NCI-H526 (cell line): ENCODE data around the gene MYO1C.

Experiments used
- DNase-seq, 2 experiments: peaks; one replicate each; lab custom pipeline; 2025; lab: John Stamatoyannopoulos, UW

MYO1C gene

DNA sequence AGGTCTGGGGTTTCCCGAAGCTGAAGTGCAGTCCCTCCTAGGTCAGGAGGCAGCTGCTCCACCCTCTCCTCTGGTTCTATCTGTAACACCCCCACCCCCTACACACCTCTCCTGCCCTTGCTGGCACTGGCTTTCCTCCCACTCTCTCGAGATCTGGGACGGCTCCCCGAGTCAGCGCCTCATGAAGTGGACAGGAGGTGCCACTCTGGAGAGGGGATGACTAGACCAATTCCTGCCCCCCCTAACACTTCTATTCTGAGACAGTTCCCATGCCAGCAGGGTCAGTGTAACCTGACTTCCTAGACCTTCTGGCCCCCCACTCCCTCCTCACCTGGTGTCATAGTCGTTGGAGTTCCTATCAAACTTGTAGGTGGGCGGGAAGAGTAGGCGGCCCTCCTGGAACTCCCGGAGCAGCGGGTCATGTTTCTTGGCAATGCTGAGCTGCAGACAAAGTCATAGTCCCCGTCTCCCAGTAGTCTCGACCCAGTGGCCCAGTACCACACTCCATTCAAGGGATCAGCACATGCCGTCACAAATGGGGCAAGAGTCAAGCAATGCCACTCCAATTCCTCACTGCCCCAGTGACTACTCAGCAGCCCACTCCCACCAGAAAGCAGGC, 14.3 kb upstream of the MYO1C start:
- DNase-seq = no peak

DNA sequence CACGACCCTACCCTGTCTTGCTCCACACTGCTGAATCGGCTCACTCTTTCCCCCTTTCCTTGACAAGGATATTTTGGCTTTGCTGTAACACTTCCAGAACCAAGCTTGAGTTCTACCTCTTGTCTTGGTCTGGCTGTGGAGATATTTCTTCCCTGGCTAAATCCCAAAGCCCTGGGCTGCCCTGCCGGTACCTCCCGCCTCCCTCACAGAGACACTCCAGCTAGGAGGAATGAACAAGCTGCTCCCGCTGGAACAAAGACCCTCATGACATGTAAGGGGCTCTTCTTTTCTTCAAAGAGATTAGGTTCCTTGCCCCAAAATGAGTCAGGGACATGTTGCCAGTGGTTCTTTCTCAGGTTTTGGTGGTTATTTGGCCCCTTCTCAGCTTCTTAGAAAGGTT, 13.1 kb upstream of the MYO1C start:
- no peak for DNase-seq

DNA sequence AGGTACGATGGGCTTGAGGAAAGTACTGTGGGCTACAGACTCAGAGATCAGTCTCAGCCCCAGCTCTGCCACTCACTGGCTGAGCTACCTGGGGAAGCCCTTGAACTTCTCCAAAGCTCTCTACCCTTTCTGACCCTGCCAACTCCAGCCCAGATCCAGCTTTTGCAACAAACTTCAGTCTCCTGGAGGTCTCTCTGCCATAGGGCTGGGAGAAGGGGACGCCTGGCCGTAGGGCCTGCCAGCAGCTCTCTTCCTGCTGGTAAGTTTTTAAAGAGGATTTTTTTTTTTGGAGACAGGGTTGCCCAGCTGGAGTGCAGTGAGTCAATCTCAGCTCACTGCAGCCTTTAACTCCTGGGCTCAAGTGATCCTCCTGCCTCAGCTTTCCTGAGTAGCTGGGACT, 12.4 kb upstream of the MYO1C start:
- no peak for DNase-seq

DNA sequence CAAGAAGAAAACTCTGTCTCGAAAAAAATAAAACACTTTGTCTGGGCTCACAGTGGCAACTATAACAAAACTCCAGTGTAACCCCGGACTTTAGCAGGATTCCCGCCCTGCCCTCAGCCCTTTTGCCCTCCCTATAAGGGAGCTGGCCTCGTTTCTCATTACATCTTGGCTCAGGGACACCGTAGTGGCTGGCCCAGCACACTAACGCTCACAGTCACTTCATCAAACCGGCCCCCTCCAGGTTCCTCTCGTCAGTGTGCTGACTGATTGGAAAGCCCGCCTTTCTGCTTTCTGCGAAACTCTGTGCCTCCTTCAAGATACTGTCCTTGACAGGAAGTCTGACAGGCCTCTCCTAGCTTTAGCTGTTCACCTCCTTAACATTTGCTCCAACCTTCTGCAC, 11.2 kb upstream of the MYO1C start:
- no peak for DNase-seq

DNA sequence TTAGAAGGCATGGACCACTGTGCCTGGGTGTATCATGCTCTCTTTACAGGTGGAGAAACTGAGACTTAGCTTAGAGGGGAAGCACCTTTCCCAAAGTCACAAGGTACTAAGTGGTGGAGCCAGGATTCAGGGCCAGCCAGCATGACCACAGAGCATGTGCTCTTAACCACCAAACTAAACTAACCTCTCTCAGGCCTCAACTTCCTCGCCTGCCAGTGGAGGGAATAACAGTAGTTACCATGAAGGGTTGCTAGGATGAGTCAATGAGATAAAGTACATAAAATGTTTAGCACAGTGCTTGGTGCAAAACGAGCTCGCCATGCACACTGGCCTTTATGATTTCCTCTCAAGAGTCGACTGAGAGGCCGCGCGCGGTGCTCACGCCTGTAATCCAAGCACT, 6.4 kb upstream of the MYO1C start:
- DNase-seq = no peak

DNA sequence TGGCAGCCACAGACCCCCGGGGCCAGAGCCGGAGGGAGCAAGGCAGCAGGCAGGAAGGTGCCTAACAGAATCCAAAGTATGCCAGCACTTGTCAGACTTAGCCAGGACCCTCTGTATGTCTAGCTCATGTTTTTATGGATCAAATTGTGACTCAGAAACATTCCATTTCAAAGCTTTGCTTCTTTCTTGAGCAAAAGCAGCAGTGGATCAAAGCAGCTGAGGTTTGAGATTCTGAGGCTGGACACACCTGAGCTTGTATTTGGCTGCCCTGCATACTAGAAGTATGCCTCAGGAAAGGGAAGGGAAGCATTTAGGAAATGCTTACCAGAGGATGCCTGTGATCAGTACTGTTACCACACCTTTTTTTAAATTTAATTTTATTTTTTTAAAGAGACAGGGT, 5.7 kb upstream of the MYO1C start:
- DNase-seq = no peak

DNA sequence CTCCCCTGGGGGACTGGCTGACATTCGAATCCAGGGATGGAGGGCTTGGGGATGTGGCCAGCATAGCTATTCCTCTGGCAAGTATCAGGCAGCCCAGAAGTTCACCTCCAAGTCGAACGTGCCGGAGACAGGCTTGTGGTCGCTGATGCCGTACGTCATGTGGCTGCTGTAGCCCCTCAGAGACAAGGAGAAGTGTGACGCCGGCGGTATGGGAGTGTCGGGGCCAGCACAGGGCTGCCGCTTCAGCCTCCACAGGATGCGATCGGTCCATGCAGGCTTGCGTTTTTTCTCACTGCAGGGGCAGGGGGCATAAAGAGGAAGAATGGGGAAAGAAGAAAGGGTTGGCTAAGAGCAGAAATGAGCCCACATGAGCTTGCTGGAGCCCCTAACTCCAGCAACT, 5.3 kb upstream of the MYO1C start:
- DNase-seq = no peak

DNA sequence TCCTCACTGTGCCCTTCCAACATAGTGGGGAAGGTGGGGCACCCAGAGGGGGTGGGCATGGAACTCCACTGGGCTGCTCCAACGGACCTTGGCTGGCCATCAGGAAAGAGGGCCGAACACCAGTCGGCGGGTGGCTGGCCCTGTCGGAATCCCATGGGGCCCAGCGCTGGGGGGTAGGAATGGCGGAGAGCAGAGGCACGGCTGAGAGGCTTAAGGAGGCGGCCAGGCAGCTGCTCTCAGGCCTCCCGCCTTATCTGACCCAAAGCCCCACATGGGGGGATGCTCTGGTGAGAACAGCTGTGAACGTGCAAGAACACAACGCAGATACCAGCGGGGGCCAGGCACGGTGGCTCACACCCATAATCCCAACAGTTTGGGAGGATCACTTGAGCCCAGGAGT, 4.4 kb upstream of the MYO1C start:
- no peak for DNase-seq

DNA sequence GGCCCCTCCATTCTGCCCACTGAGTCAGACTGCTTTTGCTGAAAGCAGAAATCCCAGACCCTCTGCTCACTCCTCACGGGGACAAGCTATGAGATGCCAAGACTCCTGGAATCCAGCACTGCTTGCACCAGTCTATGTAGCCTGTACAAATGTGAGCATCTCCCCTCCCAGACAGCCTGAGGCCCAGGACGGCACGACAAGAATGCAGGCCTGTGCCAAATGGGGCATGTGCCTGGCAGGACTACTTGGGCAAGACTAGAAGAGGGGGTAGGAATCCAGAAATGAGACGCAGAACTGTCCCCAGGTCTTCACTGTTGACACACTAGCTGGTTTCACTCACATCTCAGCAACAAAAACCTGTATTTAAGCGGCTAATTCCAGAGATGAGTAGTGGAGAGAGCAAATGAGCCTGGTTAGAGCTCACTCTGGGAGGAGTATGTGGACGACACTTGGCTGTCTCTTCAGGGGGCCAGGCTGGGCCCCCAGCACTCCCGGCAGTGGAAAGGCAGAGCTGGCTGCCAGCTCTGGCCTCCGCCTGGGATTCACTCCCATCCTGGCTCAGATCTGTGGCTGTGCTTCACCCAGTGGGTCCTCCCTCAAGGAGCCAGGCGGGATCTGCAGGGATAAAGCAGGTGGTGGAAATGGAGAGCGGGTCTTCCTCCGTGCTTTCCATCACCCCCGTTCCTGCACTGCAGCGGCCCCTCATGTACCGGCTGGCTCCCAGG, 2.9 kb upstream of the MYO1C start:
- DNase-seq = no peak

DNA sequence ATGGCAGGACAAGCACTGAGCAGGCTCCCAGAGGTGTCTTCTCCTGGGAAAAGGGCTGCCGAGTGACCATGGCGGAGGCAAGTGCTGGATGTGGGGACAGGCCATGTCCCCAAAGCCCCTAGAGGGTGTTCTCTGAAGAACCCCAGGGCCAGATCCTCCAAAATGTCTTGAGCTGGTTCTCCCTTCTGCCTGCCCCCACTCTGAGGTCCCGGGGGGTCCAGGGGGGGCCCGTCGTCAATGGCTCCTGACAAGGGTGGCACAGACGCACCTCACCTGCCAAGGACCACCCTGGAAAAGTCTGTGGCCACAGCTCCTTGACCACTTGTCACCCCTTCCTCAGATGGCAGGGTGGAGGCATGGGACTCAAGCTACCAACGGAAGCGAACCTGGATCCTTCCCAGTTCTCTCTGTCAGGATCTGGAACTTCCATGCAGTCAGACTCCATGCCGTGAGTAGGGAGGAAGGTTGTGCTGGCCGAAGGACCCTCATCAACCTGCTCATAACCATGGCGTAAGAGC, 2.3 kb upstream of the MYO1C start:
- DNase-seq = no peak

DNA sequence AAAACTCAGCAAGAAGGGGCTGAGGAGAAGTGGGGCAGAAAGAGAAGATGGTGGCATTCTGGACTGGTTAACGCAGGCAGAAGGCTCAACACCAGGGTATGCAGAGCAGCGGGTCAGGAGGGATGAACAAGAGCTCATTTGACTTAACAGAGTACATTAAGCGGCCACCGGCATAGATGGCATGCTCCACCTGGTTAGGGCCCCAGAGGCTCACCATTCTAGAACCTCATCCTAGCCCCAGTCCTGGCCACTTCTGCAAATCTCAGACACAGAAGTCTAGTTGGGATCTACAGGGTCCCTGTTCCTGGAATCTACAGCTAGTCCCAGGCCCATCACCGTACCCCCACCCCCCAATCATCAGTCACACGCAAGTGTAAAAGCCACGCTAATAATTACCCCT, 1.7 kb upstream of the MYO1C start:
- no peak for DNase-seq

DNA sequence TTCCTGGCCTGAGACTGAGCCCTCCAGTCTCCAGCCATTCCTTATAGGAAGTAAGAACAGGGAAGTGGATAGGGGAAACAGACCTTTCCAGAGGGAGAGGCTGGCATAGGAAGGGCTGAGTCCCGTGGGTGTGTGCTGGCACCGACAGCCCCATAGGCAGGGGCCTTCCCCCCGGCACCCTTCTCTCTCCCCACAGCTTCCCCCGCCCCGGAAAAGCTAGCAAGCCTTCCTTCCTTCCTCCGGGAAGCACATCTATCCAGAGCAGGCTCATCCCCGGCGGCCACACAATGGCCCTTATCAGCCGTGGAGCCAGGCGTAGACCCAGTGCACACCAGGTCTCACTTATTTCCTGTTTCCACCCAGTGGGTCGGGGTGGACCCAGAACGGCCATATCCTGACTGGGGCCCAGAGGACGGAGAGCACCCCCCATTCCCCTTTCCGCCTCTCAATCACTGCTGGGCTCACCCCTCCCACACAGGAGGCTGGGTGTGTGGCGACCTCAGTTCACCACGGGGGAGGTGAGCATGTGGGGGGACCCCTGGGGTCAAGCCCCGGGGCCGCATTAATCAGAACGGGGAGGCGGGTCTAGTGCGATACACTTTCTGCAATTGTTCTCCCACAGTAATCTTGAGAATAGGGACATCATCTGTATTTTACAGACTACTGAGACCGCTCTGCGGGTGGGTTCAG, 950 bp upstream of the MYO1C start:
- no peak for DNase-seq

DNA sequence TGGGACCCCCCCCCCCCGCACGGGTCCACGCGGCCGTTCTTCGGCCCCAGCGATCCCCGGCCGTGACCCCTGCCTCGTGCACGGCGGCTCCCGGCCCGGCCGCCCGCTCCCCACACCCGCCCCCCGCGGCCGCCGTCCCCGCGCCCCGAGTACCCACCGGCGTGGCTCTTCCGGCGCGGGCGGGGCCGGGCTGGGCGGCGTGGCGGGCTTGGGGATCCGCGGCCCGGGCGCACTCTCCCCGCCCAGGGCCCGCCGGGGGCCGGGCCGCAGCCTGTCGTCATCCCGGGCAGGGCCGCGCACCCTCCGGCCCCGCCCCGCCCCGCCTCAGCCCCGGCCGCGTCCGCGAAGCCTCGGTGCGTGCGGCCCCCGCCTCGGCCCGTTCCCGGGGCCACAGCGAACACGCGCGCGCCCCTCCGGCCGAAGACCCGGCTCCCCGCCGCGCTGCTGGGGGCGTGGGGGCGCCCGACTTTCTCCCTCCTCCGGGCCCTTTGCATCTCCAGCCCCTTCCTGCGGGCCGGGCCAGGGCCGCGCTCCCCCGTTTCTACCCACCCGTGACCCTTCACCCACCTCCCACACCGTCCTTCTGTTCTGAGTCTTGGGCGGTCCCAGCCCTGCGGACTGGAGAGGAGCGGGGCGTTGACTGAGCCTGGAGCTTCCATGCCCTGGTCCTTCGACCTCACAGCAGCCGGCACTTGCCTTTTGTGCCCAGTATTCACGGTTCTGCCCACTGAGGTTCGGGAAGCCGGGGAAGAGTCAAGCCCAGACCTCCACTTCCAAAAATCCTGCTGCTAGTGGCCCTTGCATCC, 840 bp downstream of the MYO1C start:
- peak in 1 of 2 experiments; percentile 58 for DNase-seq

DNA sequence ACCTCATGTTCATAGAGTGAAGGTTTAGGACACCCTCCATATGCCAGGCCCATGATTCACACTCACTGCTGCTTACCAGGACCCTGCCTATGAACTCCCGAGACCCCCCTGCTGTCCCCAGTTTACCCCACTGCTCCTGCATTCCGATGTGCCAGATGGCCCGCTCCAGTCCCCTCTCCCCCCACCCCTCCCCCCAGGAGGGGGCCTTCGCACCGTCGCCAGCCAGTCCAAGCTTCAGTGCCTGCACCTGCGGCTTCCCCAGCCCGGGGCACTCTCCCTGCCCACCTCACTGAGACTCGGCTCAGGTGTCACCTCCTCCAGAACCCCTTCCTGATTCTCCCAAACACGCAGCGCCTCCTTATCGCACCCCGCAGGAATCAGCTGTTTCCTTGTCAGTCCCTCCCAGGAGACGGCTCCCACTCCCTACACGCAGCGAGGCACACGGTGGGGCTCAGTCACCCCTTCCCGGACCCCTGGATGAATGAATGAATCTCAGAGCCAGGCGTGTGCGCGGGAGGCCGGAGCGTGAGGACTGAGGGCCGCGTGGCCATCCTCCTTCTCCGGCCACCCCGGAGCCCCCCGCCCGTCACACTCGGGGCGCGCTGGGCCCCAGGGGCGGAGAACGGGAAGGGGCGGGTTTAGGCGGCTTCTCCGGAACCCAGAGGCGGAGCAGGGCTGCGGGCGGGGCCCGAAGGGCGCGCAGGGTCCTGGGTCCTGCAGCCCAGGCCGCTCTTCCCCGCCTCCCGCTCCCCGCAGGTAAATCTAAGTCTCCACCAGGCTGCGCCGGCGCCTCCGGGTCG, 1.6 kb downstream of the MYO1C start:
- peak; percentile 19 to 58 for DNase-seq

DNA sequence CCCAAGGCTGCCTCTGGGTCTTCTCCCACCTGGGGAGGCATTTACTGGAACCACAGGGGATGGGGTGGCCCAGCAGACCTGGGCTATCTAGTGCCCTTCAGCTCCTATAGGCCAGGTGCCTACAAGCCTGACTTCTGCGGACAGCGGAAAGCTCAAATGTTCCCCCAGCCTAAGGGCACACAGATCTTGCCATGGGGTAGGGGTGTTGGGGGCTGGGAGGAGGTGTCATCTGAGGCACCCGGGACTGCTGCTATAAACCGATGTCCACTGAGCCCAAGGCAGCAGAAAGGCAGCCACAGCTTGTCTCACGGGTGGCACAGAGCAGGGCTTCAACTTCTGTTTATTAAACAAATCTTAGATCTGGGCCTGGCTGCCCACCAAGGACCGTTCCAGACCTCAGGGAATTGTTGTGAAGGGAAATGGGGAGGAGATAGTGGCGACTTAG, 3.6 kb downstream of the MYO1C start:
- no peak for DNase-seq

DNA sequence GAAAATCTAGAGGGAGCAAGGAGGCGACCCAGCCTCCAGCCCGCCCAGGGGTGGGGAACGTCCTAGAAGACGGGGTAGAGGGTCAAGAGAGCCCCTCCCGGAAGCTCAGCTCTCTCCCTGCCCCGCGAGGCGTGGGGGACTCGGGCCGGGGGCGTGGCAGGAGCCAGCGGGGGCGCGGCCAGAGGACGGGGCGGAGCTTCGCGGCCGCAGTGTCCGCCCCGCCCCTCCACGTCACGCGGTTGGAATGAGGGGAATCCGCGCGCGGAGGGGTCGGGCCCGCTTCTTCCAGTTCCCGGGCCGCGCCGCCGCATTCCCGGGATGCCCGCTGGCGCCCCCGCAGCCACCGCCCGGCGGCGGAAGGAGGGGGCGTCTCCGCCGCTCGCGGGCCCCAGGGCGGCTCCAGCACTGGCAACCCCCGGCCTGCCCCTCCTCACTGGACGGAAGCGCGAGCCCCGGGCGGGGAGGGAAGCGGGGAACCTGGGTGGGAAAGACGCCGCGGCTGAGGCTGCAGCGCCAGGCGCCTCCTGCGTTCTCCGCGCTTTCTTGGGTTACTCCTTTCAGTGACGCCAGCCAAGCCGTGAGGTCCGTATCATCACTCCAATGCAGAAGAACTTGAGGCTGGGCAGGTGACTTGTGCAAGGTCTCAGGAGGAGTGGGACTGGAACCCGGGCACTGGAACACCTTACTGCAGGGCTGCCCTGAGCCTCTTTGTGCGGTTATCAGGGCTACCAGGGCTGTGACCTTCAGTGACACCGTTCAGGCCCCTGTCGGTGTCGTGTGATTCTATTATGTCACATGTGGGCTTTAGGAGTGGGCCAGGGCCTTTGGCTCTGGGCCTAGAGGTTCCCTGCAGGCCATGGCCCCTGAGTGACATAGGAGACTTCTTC, 4.3 kb downstream of the MYO1C start:
- DNase-seq = peak in 1 of 2 experiments; percentile 61

DNA sequence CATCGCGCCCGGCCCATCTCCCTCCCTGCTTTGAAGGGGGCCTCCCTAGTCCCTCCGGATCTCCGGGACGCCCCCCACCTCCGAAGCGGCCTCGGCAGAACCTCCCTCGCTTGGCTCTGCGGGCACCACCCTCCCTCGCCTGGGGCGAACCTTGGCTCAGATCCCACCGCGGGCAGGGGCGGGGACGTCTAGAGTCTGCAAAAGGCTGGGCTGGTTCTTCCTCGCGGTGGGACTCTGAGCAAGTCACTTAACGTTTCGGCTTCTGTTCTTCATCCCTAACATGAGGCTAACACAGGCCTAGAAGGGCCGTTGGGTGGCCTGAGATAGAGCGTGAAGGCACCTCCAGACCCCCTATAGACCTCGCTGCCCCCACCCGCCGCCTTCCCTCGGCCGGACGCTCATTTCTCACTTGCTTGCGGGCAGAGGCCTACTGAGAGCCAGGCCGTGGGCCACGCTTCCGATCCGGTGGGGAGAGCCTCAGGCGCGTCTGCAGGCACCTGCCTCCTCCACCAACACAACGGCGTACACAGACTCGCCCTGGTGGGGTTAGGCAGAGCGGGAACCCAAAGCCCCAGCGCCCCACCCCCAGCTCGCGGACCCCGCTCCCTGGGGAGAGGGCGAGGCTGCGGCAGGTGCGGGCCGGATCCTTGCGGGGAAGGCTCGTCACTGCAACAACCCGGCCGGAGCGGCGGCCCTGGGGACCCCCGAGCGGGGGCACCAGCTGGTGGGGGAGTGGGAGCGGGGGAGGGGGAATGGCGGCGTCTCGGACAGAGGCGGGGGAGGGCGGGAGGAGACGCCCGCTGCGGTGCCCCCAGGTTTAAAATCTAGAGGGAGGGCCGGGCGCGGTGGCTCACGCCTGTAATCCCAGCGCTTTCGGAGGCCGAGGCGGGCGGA, 5.4 kb downstream of the MYO1C start:
- DNase-seq = peak in 1 of 2 experiments; percentile 65

DNA sequence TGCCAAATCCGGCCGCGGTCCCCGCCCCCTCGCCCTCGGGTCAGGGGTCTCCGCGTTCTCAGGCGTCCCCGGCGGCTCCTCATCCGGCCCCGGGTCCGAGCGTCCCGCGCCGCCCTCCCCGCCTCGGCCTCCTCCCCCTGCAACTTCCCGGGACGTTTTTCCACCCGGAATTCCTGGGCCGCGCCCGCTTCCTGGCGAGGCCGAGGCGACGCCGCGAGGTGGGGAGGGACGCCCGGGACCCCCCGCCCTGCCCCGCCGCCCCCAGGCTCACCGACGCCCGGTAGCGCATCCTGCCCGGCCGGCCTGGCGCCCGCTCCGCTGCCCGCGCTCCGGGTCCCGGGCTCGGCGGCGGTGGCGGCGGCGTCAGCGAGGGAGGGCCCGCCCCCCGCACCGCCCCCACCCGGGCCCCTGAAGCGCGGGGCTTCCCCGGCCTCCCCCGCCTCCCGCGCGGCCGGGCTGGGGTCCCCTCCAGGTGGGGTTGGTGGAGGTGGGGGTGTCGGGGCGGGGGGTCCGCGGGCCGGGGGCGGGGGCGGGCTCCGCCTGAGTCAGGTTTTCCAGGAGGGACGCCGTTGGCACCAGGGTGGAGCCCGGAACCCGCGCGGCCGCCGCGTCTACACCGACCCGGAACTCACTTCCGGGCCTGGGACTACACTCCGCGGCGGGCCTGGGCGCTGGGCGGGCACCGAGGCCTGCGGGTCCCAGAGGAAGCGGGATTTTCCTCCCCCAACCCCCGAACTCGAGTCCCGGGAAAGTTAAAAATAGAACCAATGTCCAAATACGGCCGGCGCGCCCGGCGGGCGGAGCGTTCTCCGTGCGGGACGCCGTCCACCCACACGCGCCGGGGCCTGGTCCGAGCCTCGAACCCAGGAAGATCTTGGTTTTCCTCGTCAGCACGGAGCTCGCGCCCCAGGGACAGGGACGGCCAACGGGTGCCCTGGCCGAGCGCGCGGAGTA, 6.8 kb downstream of the MYO1C start:
- peak in 1 of 2 experiments; percentile 47 for DNase-seq
